Nephron progenitor cell (in vitro differentiated cells): ENCODE data around the gene LCA5.
A peak's percentile ranks its signal among the peaks of the same experiment; 100 is the strongest.
"Not testable (repeated sequence)": the region's sequence is repeated elsewhere in the genome, so short reads cannot be mapped to it uniquely, and the experiment has no call there.

Experiments
- DNase-seq: peaks from one replicate; pipeline ENCODE4 v3.0.0; 2021
- H3K27ac Mint-ChIP-seq: 2 replicates; pipeline ENCODE4 v1.8.0; 2021; ENCODE audit warnings: mild to moderate bottlenecking, moderate library complexity, mixed read lengths
- H3K27me3 Mint-ChIP-seq: 2 replicates; pipeline ENCODE4 v1.8.0; 2021; ENCODE audit warnings: mild to moderate bottlenecking, low read depth, mixed read lengths; ENCODE audit not compliant: poor library complexity
- H3K36me3 Mint-ChIP-seq: 2 replicates; pipeline ENCODE4 v1.8.0; 2021; ENCODE audit warnings: low read depth, mixed read lengths
- H3K4me1 Mint-ChIP-seq: 2 replicates; pipeline ENCODE4 v1.8.0; 2021; ENCODE audit warnings: mixed read lengths
- H3K4me3 Mint-ChIP-seq: 2 replicates; pipeline ENCODE4 v1.8.0; 2021; ENCODE audit warnings: mild to moderate bottlenecking, moderate library complexity, mixed read lengths
- H3K9me3 Mint-ChIP-seq: 2 replicates; pipeline ENCODE4 v1.8.0; 2021; ENCODE audit warnings: mild to moderate bottlenecking, moderate library complexity, mixed read lengths
- TF ChIP-seq, protein P1 (sequence below): fragments of 200-600 bp; sonication (generic); IDR thresholded peaks from 2 replicates; pipeline ENCODE4 v1.5.0; 2021; ENCODE audit warnings: antibody characterized with exemption

The LCA5 gene

GRCh38 chr6:79536954-79537747 is at the start of gene LCA5:
TSS of gene LCA5 (minus strand) at chr6:79537430. CDS start at chr6:79518894, 18,536 bp downstream.
- peaks cover 14% of the 10 kb centered on the region for H3K4me1 Mint-ChIP-seq
- H3K36me3 Mint-ChIP-seq = peaks cover 25% of the 10 kb centered on the region
- H3K27ac Mint-ChIP-seq = no peak within 1 kb of the TSS
- peak; percentile 89 for DNase-seq
- H3K27me3 Mint-ChIP-seq = peaks cover 4% of the 10 kb centered on the region
- TF ChIP-seq, protein P1, sequence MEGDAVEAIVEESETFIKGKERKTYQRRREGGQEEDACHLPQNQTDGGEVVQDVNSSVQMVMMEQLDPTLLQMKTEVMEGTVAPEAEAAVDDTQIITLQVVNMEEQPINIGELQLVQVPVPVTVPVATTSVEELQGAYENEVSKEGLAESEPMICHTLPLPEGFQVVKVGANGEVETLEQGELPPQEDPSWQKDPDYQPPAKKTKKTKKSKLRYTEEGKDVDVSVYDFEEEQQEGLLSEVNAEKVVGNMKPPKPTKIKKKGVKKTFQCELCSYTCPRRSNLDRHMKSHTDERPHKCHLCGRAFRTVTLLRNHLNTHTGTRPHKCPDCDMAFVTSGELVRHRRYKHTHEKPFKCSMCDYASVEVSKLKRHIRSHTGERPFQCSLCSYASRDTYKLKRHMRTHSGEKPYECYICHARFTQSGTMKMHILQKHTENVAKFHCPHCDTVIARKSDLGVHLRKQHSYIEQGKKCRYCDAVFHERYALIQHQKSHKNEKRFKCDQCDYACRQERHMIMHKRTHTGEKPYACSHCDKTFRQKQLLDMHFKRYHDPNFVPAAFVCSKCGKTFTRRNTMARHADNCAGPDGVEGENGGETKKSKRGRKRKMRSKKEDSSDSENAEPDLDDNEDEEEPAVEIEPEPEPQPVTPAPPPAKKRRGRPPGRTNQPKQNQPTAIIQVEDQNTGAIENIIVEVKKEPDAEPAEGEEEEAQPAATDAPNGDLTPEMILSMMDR = no peak
- no peaks in the 10 kb centered on the region for H3K9me3 Mint-ChIP-seq
- H3K4me3 Mint-ChIP-seq = no peak within 1 kb of the TSS

- peak overlapping the region; percentile 63 for H3K27ac Mint-ChIP-seq
- peaks cover 22% of the 10 kb centered on the region for H3K9me3 Mint-ChIP-seq
- no peaks in the 10 kb centered on the region for H3K27me3 Mint-ChIP-seq
- no peak overlapping the region for H3K4me3 Mint-ChIP-seq
- peaks cover 9% of the 10 kb centered on the region for H3K36me3 Mint-ChIP-seq
- DNase-seq = no peak
- TF ChIP-seq, protein P1 = no peak
- no peaks in the 10 kb centered on the region for H3K4me1 Mint-ChIP-seq
Measured at GRCh38 chr6:79586548-79586947, 49.3 kb upstream of the LCA5 start.

DNA sequence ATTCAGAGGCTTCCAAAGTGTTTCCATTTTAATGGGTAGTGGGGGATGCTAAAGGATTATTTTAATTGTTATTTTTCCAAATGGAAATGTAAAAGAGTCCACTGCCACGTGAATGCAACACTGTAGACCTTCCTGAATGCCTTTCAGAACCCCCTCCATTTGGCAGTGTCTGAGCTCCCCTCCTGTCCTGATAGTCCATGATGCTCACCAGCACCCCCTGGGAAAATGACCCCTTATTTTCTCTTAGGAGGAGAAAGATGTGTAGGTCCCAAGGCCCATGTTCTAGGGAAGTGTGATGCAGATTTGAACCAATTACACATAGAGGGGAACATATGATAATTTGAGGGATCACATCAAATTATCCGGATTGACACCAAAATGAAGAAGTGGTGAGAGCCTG is 47.1 kb upstream of the LCA5 start:
- DNase-seq = no peak
- Mint-ChIP-seq H3K36me3 (peaks cover 22% of the 10 kb centered on the region), H3K4me1 (no peaks in the 10 kb centered on the region), H3K27ac (no peak overlapping the region), H3K4me3 (no peak overlapping the region), H3K27me3 (no peaks in the 10 kb centered on the region), H3K9me3 (peaks cover 44% of the 10 kb centered on the region)
- TF ChIP-seq, protein P1 = no peak

GRCh38 chr6:79577926-79578325 is 40.7 kb upstream of the LCA5 start:
- Mint-ChIP-seq H3K36me3 (peaks cover 54% of the 10 kb centered on the region), H3K4me1 (peaks cover 11% of the 10 kb centered on the region), H3K9me3 (peaks cover 63% of the 10 kb centered on the region)
- H3K27me3 Mint-ChIP-seq, DNase-seq, H3K27ac Mint-ChIP-seq, H3K4me3 Mint-ChIP-seq: not testable (repeated sequence)

DNA sequence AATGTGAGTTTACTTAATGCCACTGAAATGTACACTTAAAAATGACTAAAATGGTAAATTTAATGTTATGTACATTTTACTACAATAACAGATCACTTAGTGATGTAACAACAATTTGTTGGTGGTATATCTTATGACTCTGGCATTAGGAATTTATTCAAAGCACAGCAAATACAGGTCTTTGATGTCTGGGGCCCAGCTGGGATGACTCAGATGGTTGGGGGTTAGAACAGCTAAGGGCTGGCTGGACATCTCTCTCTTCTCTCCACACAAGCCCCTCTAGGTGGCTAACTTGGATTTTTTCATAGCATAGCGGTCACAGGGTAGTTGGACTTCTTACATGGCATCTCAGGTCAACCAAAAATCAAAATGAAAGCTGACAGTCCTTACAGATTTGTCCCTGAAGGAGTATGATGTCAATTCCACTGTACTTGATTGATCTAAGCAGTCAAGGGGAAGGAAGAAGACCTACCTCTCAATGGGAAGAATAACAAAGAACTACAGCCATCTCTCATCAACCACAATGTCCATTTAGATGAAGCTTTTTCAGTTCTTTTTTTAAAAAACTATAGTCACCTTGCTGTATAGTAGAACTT is 37.5 kb upstream of the LCA5 start:
- no peak overlapping the region for H3K27ac Mint-ChIP-seq
- H3K27me3 Mint-ChIP-seq = no peaks in the 10 kb centered on the region
- H3K36me3 Mint-ChIP-seq = peaks cover 40% of the 10 kb centered on the region
- peaks cover 31% of the 10 kb centered on the region for H3K9me3 Mint-ChIP-seq
- peaks cover 11% of the 10 kb centered on the region for H3K4me1 Mint-ChIP-seq
- TF ChIP-seq, protein P1 = no peak
- no peak for DNase-seq
- no peak overlapping the region for H3K4me3 Mint-ChIP-seq

- TF ChIP-seq, protein P1 = no peak
- Mint-ChIP-seq H3K4me3 (no peak overlapping the region), H3K36me3 (peaks cover 36% of the 10 kb centered on the region), H3K27me3 (no peaks in the 10 kb centered on the region), H3K4me1 (peaks cover 11% of the 10 kb centered on the region), H3K27ac (no peak overlapping the region), H3K9me3 (peaks cover 26% of the 10 kb centered on the region)
- DNase-seq = no peak
Measured at GRCh38 chr6:79574174-79574573, 36.9 kb upstream of the LCA5 start.
